Left forelimb (tissue), 1 donor: ENCODE measurements around the gene TMPRSS3.

ENCODE experiments used
- DNase-seq: peaks from one replicate; pipeline ENCODE4 v3.0.0-alpha.2; 2018; ENCODE audit warnings: low spot score

Gene TMPRSS3

GRCh38 chr21:42332557-42333317, 63.1 kb downstream of the TMPRSS3 start:
- DNase-seq = no peak

GRCh38 chr21:42331660-42332059, 64.2 kb downstream of the TMPRSS3 start:
- no peak for DNase-seq

DNA sequence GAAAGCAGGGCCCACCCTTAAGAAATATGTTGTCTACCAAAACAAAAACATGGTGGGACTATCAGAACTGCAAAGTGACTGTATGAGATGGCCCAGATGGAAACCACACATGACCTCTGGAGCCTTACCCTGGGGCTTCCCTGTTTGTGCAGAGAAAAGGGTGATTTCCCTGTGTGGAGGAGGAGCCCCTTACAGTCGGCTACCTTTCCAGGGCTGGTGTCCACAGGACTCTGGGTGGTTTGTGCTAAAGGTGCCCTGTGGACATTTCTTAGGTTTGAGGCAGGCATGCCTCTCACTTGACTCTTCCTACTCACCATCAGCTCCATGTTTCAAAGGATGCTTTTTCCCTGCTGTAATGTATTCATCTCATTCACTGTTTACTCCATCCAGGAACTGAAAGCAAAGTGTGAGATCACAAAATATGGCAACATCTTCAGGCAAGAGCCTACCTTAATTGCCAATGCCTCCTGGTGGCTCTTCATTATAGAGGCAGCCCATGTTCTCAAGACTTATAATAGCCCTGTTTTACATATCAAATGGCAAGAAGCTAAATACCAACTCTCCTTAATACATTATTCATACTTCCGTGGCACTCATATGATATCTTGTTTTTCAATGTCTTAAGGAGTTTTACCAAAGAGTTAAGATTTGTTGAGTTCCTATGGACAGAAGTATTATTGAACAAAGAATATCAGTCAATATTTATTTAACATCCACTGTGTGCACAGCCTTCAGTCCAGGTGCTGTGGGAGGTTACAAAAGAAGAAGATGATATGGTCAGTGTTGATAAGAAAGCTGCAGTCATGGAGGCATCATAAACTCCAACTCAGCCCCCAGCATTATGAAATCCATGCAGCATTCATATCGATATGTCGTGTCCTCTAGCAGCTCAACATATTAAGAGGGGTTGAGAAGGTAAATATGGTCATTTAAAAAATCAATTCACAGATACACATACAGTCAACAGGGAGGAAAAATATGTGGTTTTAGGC, 65.2 kb downstream of the TMPRSS3 start:
- no peak for DNase-seq

- no peak for DNase-seq
Observed at GRCh38 chr21:42324896-42325295, 71.0 kb downstream of the TMPRSS3 start.
